H9 (cell line): ENCODE measurements around the gene DCC. TPM values are rescaled to one million over a fixed set of nuclear protein-coding genes. Genes with fewer than 3 reads are reported as not detected.

Source experiments
- DNase-seq: peaks from one replicate; pipeline ENCODE4 v3.0.0-alpha.2; 2017
- H2AFZ ChIP-seq: one replicate; pipeline ENCODE4 v1.6.1; 2013; ENCODE audit warnings: mild to moderate bottlenecking, low read length, control low read depth, moderate library complexity
- H2AK5ac ChIP-seq: 2 replicates; pipeline ENCODE4 v1.6.1; 2013; ENCODE audit warnings: low read length, control low read depth, mixed read lengths; ENCODE audit not compliant: insufficient read length
- H2BK120ac ChIP-seq: one replicate; pipeline ENCODE4 v1.6.1; 2013; ENCODE audit warnings: low read depth, mild to moderate bottlenecking, low read length, control low read depth, inconsistent platforms; ENCODE audit not compliant: poor library complexity, severe bottlenecking
- H2BK12ac ChIP-seq: 2 replicates; pipeline ENCODE4 v1.6.1; 2013; ENCODE audit warnings: low read length, control low read depth, mixed read lengths, low read depth; ENCODE audit not compliant: insufficient read length
- H2BK15ac ChIP-seq: 2 replicates; pipeline ENCODE4 v1.6.1; 2013; ENCODE audit warnings: low read depth, low read length, control low read depth
- H2BK20ac ChIP-seq: one replicate; pipeline ENCODE4 v1.6.1; 2013; ENCODE audit warnings: low read depth, mild to moderate bottlenecking, low read length, control low read depth, inconsistent platforms; ENCODE audit not compliant: poor library complexity, severe bottlenecking
- H2BK5ac ChIP-seq: 2 replicates; pipeline ENCODE4 v1.6.1; 2013; ENCODE audit warnings: low read length, control low read depth, mixed read lengths; ENCODE audit not compliant: insufficient read length
- H3K14ac ChIP-seq: 2 replicates; pipeline ENCODE4 v1.6.1; 2013; ENCODE audit warnings: low read length, control low read depth; ENCODE audit not compliant: insufficient read depth
- H3K18ac ChIP-seq: 2 replicates; pipeline ENCODE4 v1.6.1; 2013; ENCODE audit warnings: low read depth, mild to moderate bottlenecking, mixed read lengths, low read length, control low read depth; ENCODE audit not compliant: insufficient read length
- H3K23ac ChIP-seq: 2 replicates; pipeline ENCODE4 v1.6.1; 2013; ENCODE audit warnings: low read length, control low read depth, mixed read lengths, low read depth; ENCODE audit not compliant: insufficient read length
- H3K23me2 ChIP-seq: 2 replicates; pipeline ENCODE4 v1.6.1; 2013; ENCODE audit warnings: low read depth, mild to moderate bottlenecking, mixed read lengths, low read length, control low read depth; ENCODE audit not compliant: insufficient read length, poor library complexity, severe bottlenecking
- H3K27ac ChIP-seq: 2 replicates; pipeline ENCODE4 v1.5.1; 2013; ENCODE audit warnings: low read length, control low read depth, mixed read lengths, low read depth; ENCODE audit not compliant: insufficient read length
- H3K27me3 ChIP-seq: 2 replicates; pipeline ENCODE4 v1.6.1; 2013; ENCODE audit warnings: low read length, control low read depth, inconsistent platforms; ENCODE audit not compliant: insufficient read depth
- H3K4ac ChIP-seq: 2 replicates; pipeline ENCODE4 v1.6.1; 2013; ENCODE audit warnings: low read depth, mild to moderate bottlenecking, control low read depth, inconsistent platforms, low read length, moderate library complexity
- H3K4me1 ChIP-seq: 2 replicates; pipeline ENCODE4 v1.6.1; 2013; ENCODE audit warnings: low read length, control low read depth, inconsistent platforms; ENCODE audit not compliant: insufficient read depth
- H3K4me2 ChIP-seq: 2 replicates; pipeline ENCODE4 v1.6.1; 2013; ENCODE audit warnings: low read length, control low read depth, mixed read lengths; ENCODE audit not compliant: insufficient read length, insufficient read depth
- H3K56ac ChIP-seq: 2 replicates; pipeline ENCODE4 v1.6.1; 2013; ENCODE audit warnings: low read depth, mild to moderate bottlenecking, mixed read lengths, low read length, control low read depth; ENCODE audit not compliant: insufficient read length
- H3K79me1 ChIP-seq: 2 replicates; pipeline ENCODE4 v1.6.1; 2013; ENCODE audit warnings: low read depth, mild to moderate bottlenecking, moderate library complexity, low read length, control low read depth, inconsistent platforms; ENCODE audit not compliant: insufficient read depth, poor library complexity, severe bottlenecking
- H3K79me2 ChIP-seq: 2 replicates; pipeline ENCODE4 v1.6.1; 2013; ENCODE audit warnings: low read length, control low read depth, inconsistent platforms; ENCODE audit not compliant: insufficient read depth
- H3K9ac ChIP-seq: 2 replicates; pipeline ENCODE4 v1.6.1; 2013; ENCODE audit warnings: low read length, control low read depth, mixed read lengths; ENCODE audit not compliant: insufficient read length; ENCODE audit errors: extremely low read depth
- H3K9me3 ChIP-seq: one replicate; pipeline ENCODE4 v1.6.1; 2013; ENCODE audit warnings: low read depth, low read length, inconsistent platforms; ENCODE audit not compliant: control insufficient read depth
- H3T11ph ChIP-seq: one replicate; pipeline ENCODE4 v1.6.1; 2013; ENCODE audit warnings: mild to moderate bottlenecking, low read length, control low read depth, inconsistent platforms
- H4K20me1 ChIP-seq: one replicate; pipeline ENCODE4 v1.6.1; 2013; ENCODE audit not compliant: control insufficient read depth, insufficient read length, insufficient read depth
- H4K5ac ChIP-seq: 2 replicates; pipeline ENCODE4 v1.6.1; 2013; ENCODE audit warnings: low read depth, mild to moderate bottlenecking, mixed read lengths, low read length, control low read depth; ENCODE audit not compliant: insufficient read length
- H4K8ac ChIP-seq: replicated peaks from 2 replicates; pipeline ENCODE4 v1.6.1; 2013; ENCODE audit warnings: low read length, control low read depth, mixed read lengths, low read depth; ENCODE audit not compliant: insufficient read length
- H4K91ac ChIP-seq: 2 replicates; pipeline ENCODE4 v1.6.1; 2013; ENCODE audit warnings: low read depth, mild to moderate bottlenecking, moderate library complexity, mixed read lengths, low read length, control low read depth; ENCODE audit not compliant: insufficient read length
- H3K27ac Mint-ChIP-seq, 3 experiments: 2 replicates in 2 of 3; 3 replicates in 1 of 3; pipeline ENCODE4 v1.8.0; 2020 to 2021; ENCODE audit warnings: mixed read lengths in 3 of 3, mild to moderate bottlenecking in 1 of 3, moderate library complexity in 1 of 3
- H3K27me3 Mint-ChIP-seq: 2 replicates; pipeline ENCODE4 v1.8.0; 2021; ENCODE audit warnings: low read depth, mild to moderate bottlenecking, moderate library complexity, mixed read lengths
- H3K36me3 Mint-ChIP-seq, 3 experiments: 2 replicates in 2 of 3; 3 replicates in 1 of 3; pipeline ENCODE4 v1.8.0; 2020 to 2021; ENCODE audit warnings: low read depth in 3 of 3, mixed read lengths in 3 of 3; ENCODE audit not compliant: insufficient read depth in 1 of 3
- H3K4me1 Mint-ChIP-seq, 2 experiments: 2 replicates each; pipeline ENCODE4 v1.8.0; 2020; ENCODE audit warnings: mixed read lengths in 2 of 2
- H3K4me3 Mint-ChIP-seq, 2 experiments: 2 replicates in 1 of 2; 3 replicates in 1 of 2; pipeline ENCODE4 v1.8.0; 2020 to 2021; ENCODE audit warnings: mild to moderate bottlenecking in 2 of 2, mixed read lengths in 2 of 2, moderate library complexity in 1 of 2
- H3K9me3 Mint-ChIP-seq, 2 experiments: 2 replicates in 1 of 2; 3 replicates in 1 of 2; pipeline ENCODE4 v1.8.0; 2020; ENCODE audit warnings: mild to moderate bottlenecking in 2 of 2, mixed read lengths in 2 of 2, moderate library complexity in 1 of 2
- WGBS: extraction: QIAGEN DNeasy Blood & Tissue Kit; methylation state at CpG from one replicate; pipeline ENCODE4 v1.1.7; 2013; ENCODE audit warnings: missing lambda C conversion rate, low lambda C conversion rate, mixed read lengths; ENCODE audit not compliant: insufficient read length; ENCODE audit errors: extremely low coverage; 5-methylcytosine and 5-hydroxymethylcytosine counted together
- microRNA-seq: library from miRNA; unstranded; fragments of <30 nt; microRNA quantifications from one replicate; pipeline ENCODE4, GENCODE V29; 2020; ENCODE audit warnings: borderline microRNAs expressed
- total RNA-seq: library from RNA; stranded (reverse); gene quantifications from 2 replicates; pipeline ENCODE4 v1.2.1, GENCODE V29; 2021
- TF ChIP-seq, protein P1 (sequence below): fragments of 200-600 bp; sonication (generic); conservative IDR thresholded peaks from 3 replicates; pipeline ENCODE4 v1.8.0; 2021; ENCODE audit warnings: antibody characterized with exemption, mild to moderate bottlenecking

Gene DCC
- total RNA-seq, 1 experiment from 2014 or later = 0.35 TPM

DNA sequence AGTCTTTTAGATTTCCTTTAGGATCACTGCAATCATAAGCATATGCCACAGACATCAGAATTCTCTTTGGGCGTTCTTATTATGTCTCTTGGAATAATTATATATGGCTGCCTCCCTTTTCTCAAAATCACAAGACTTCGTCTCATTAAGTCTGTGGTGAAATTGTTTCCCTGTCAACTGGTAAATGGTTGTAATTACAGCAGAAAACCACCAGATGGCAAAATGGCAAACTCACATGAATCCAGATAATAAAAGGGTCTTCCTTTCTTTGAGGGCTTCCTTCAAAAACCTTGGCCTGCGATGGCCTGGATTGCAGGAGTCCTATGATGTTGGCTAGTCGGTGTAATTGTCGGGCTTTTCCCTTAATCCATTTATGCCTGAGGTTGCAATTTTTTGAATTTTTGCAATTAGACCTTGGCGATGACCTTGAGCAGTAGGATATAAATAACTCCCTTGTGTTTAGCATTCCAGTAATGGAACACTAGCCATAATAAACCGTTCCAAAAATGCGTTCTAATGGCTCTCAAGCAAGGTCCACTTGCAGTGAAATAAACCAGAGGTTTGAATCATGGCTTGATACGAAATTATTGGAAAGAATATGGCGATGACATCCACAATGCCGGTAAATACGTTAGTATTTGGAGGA is 1228.1 kb downstream of the DCC start:
- no peaks in the 10 kb centered on the region; a peak in 1 of 5 replicates for H3K9me3 Mint-ChIP-seq
- WGBS = no CpG with 5 or more reads among the region's 12 CpGs
- Histone ChIP-seq H3K14ac (no peak overlapping the region), H3K27me3 (no peaks in the 10 kb centered on the region), H3K56ac (no peak overlapping the region), H3K9ac (no peak overlapping the region), H3K4ac (no peak overlapping the region), H3K27ac (no peak overlapping the region), H3K4me1 (peaks cover 3% of the 10 kb centered on the region; the same call in 1 of the 2 replicates), H3K23me2 (no peaks in the 10 kb centered on the region), H3K18ac (no peak overlapping the region), H3K79me2 (no peaks in the 10 kb centered on the region), H4K91ac (no peak overlapping the region), H2BK15ac (no peak overlapping the region), H2BK120ac (no peak overlapping the region), H3K4me2 (no peak overlapping the region), H2AK5ac (no peak overlapping the region), H4K5ac (no peak overlapping the region), H4K8ac (no peak overlapping the region), H2BK20ac (no peak overlapping the region), H3T11ph (no peak overlapping the region), H3K23ac (no peak overlapping the region), H2AFZ (no peak overlapping the region), H3K79me1 (no peaks in the 10 kb centered on the region), H2BK12ac (no peak overlapping the region), H3K9me3 (no peaks in the 10 kb centered on the region), H2BK5ac (no peak overlapping the region), H4K20me1 (no peaks in the 10 kb centered on the region)
- no peaks in the 10 kb centered on the region for H3K27me3 Mint-ChIP-seq
- H3K4me1 Mint-ChIP-seq = peaks cover 20 to 21% of the 10 kb centered on the region in 2 experiments
- no peak for DNase-seq
- H3K36me3 Mint-ChIP-seq = no peaks in the 10 kb centered on the region
- H3K27ac Mint-ChIP-seq = 0 out of 7 replicates have a peak overlapping the region, but pooled peaks of 1 of the 3 experiments have one; percentile 36
- H3K4me3 Mint-ChIP-seq = no peak overlapping the region
- TF ChIP-seq, protein P1, sequence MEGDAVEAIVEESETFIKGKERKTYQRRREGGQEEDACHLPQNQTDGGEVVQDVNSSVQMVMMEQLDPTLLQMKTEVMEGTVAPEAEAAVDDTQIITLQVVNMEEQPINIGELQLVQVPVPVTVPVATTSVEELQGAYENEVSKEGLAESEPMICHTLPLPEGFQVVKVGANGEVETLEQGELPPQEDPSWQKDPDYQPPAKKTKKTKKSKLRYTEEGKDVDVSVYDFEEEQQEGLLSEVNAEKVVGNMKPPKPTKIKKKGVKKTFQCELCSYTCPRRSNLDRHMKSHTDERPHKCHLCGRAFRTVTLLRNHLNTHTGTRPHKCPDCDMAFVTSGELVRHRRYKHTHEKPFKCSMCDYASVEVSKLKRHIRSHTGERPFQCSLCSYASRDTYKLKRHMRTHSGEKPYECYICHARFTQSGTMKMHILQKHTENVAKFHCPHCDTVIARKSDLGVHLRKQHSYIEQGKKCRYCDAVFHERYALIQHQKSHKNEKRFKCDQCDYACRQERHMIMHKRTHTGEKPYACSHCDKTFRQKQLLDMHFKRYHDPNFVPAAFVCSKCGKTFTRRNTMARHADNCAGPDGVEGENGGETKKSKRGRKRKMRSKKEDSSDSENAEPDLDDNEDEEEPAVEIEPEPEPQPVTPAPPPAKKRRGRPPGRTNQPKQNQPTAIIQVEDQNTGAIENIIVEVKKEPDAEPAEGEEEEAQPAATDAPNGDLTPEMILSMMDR = peak; percentile 69

Small RNAs within 50 kb of the gene (microRNA-seq; reads per million reads assigned to microRNA genes)
- not detected for gene MIR4528
